Amniotic epithelial cell (primary cell): ENCODE data around the gene ATXN1L.
"Not testable (repeated sequence)": the region's sequence is repeated elsewhere in the genome, so short reads cannot be mapped to it uniquely, and the experiment has no call there.

ENCODE experiments used
- DNase-seq: peaks from one replicate; pipeline ENCODE4 v3.0.0-alpha.2; 2010; ENCODE audit warnings: low read depth

ATXN1L gene

DNA sequence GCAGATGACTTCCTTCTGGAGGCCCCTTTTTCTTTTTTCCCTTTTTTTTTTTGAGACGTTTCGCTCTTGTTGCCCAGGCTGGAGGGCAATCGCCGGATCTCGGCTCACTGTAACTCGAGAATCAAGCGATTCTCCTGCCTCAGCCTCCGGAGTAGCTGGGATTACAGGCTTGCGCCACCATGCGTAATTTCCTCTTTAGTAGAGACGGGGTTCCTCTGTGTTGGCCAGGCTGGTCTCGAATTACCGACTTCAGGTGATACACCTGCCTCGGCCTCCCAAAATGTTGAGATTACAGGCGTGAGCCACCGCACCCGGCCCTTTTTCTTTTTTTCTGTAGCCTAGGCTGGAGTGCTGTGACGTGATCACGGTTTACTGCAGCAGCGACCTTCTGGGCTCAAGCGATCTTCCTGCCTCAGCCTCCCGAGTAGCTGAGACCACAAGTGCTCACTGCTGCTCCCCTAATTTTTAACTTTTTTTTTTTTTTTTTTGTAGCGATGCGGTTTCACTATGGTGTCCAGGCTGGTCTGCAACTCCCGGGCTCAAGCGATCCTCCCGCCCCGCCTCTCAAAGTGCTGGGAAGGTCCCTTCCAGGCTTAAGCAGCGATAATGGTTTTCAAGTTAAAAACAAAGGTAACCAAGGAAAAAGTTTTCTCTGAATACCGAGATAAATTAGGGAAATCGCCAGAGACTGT is 48.6 kb downstream of the ATXN1L start:
- DNase-seq = peak; percentile 64

DNA sequence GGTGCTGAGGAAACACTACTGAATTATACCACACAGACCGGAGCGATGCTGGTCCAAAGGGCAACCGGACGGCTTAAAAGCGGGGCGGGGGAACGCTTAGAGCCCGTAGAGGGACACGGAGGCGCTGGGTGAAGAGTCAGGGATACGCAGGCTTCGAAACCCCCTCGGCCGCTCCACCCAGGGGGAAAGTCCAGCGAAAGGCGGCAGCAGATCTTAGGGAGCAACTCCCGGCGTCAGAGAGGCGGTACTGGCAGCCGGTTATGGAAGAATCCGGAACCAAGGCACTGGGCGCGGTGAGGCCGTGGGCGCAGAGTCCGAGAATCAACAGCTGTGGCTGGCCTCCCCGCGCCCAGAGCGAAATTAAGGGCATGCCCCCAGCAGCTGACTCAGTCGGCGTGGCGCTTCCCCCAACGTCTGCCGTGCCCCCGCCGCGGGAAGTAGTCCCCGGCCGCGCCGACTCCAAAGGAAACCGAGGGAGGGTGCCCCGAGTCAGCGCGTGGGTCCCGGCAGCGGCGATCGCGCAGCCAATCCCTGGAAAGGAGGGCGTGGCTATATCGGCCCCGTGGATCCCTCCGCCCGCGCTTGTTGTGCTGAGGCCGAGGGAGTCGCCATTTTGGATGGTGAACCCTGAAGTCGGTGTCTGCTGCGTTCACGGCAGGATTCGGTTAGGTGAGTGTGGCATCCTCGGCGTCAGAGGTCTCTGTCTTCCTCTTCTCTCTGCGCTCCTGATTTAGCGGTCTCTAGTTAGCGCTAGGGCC is 49.3 kb downstream of the ATXN1L start, which contains the start of gene IST1:
Gene IST1 (plus strand): TSS at position 611 of the 758 bp plus-strand sequence. CDS start 20,110 bp downstream, outside the sequence.
- peak; percentile 99 for DNase-seq

- peak; percentile 61 for DNase-seq
Measured at GRCh38 chr16:71895679-71896365, 50.0 kb downstream of the ATXN1L start.

DNA sequence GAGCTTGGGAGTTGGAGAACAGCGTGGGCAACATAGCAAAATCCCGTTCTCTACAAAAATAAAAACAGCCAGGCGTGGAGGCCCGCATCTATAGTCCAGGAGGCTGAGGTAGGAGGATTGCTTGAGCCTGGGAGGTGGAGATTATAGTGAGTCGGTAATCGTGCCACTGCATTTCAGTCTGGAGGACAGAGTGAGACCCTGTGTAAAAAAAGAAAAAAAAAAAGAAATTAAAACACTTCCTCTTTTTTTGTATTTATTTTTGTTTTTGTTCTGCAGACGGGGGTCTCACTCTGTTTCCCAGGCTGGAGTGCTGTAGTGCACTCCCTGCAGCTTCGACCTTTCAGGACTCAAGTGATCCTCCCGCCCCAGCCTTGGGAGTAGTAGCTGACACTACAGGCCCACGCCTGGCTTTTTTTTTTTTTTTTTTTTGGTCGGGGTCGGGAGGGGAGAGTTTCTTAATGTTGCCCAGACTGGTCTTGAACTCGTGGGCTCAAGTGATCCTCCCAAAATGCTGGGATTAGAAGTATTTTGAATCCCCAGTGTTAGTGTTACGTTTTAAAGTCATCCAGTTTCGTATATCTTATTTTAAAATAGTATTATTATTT is 51.1 kb downstream of the ATXN1L start:
- DNase-seq = no peak

DNA sequence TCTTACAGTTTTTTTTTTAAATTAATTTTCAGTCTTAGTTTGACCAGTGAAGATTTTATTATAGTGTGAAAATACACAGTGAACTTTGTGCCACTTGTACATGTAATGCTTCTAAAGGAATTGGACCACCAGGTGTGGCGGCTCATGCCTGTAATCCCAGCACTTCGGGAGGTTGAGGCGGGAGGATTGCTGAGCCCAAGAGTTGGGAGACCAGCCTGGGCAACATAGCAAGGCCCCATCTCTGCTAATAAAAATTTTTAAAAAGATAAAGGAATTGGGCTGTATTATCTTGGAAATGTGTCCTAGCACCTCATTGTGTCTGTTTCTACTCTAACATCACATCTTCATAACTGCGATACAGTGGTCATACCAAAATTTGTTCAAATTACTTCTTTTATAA is 53.4 kb downstream of the ATXN1L start:
- no peak for DNase-seq

DNA sequence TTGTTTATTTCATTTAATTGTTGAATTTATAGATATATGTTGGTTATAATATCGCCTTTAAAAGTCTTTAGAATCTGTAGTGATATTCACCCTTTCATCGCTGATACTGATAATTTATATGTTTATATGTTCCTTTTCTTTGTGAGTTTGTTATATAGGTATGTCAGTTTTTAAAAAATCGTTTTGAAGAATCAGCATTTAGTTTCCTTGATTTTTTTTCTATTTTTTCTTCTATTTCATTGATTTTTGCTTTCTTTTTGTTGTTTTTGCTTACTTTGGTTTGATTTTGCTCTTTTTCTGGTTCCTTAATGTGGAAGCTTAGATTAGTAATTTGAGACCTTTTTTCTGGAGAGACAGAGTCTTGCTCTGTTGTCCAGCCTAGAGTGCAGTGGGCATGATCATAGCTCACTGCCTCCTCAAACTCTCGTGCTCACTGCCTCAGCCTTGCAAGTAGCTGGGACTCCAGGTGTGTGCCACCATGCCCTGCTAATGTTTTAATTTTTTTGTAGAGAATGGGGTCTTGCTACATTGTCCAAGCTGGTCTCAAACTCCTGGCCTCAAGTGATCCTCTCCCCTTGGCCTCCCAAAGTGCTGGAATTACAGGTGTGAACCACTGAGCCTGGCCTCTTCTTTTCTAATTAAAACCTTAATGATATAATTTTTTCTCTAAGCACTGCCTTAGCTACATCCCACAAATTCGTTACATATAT is 57.0 kb downstream of the ATXN1L start:
- DNase-seq = no peak

- DNase-seq = no peak
Measured at GRCh38 chr16:71903608-71904007, 57.8 kb downstream of the ATXN1L start.

DNA sequence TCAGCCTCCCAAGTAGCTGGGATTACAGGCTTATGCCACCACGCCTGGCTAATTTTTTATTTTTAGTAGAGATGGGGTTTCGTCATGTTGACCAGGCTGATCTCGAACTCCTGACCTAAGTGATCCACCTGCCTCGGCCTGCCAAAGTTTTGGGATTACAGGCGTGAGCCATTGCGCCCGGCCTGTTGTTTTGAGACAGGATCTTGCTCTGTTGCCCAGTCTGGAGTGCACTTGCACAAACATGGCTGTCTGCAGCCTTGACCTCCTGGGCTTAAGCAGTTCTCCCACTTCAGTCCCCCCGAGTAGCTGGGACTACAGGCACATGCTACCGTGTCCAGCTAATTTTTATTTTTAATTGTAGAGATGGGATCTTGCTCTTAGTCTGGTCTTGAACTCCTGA is 58.5 kb downstream of the ATXN1L start:
- no peak for DNase-seq

DNA sequence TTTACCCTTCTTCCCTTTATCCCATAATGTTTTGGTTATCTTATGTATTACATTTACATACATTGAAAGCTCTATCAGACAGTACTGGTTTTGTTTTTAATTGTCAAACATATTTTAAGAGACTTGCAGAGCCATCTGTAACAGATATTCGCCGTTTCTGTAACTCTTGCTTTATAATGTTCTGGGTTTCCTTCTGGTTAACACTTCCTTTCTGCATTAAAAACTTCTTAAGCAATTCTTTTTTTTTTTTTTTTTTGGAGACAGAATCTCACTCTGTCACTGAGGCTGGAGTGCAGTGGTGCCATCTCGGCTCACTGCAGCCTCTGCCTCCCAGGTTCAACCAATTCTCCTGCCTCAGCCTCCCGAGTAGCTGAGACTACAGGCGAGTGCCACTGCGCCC is 60.0 kb downstream of the ATXN1L start:
- not testable (repeated sequence) for DNase-seq
